DMS114 treated with DMSO at 0.1 percent for 48 hours (cell line): ENCODE measurements around the gene C10orf90.

ENCODE experiments used
- DNase-seq: peaks from one replicate; lab custom pipeline; 2025; ENCODE audit not compliant: unreplicated experiment; lab: John Stamatoyannopoulos, UW

Gene C10orf90

GRCh38 chr10:126675656-126676438, 5.4 kb upstream of the C10orf90 start:
- no peak for DNase-seq

GRCh38 chr10:126674741-126675515, 4.4 kb upstream of the C10orf90 start:
- no peak for DNase-seq

GRCh38 chr10:126673565-126673964, 3.1 kb upstream of the C10orf90 start:
- no peak for DNase-seq

GRCh38 chr10:126671402-126671975, 996 bp upstream of the C10orf90 start:
- DNase-seq, result no peak

GRCh38 chr10:126670895-126671261, 385 bp upstream of the C10orf90 start:
- no peak for DNase-seq

- no peak for DNase-seq
Measured at GRCh38 chr10:126669168-126669567, 1.3 kb downstream of the C10orf90 start.

GRCh38 chr10:126668505-126668904, 2.0 kb downstream of the C10orf90 start:
- no peak for DNase-seq

- no peak for DNase-seq
Measured at GRCh38 chr10:126667568-126667967, 2.9 kb downstream of the C10orf90 start.

GRCh38 chr10:126665207-126665606, 5.3 kb downstream of the C10orf90 start:
- no peak for DNase-seq

GRCh38 chr10:126663880-126664279, 6.6 kb downstream of the C10orf90 start:
- DNase-seq, result no peak

- no peak for DNase-seq
Measured at GRCh38 chr10:126663328-126663727, 7.2 kb downstream of the C10orf90 start.

- DNase-seq, result no peak
Measured at GRCh38 chr10:126661841-126662515, 8.5 kb downstream of the C10orf90 start.

GRCh38 chr10:126661356-126661755, 9.1 kb downstream of the C10orf90 start:
- DNase-seq, result no peak

GRCh38 chr10:126659750-126660149, 10.7 kb downstream of the C10orf90 start:
- no peak for DNase-seq

- no peak for DNase-seq
Measured at GRCh38 chr10:126658928-126659327, 11.6 kb downstream of the C10orf90 start.

- DNase-seq, result no peak
Measured at GRCh38 chr10:126654579-126654978, 15.9 kb downstream of the C10orf90 start.

GRCh38 chr10:126651467-126651866, 19.0 kb downstream of the C10orf90 start:
- no peak for DNase-seq

GRCh38 chr10:126650161-126650560, 20.3 kb downstream of the C10orf90 start:
- DNase-seq, result no peak

- no peak for DNase-seq
Measured at GRCh38 chr10:126647116-126647515, 23.4 kb downstream of the C10orf90 start.

- DNase-seq, result no peak
Measured at GRCh38 chr10:126646110-126646509, 24.4 kb downstream of the C10orf90 start.

- no peak for DNase-seq
Measured at GRCh38 chr10:126640401-126640800, 30.1 kb downstream of the C10orf90 start.
